HL-60 (cell line): ENCODE results near the gene AGPAT3.

Source experiments
- DNase-seq, 2 experiments: peaks; one replicate each; pipeline ENCODE4 v3.0.0-alpha.2; 2010 to 2020; ENCODE audit warnings: low read depth in 1 of 2, low spot score in 1 of 2
- H3K27ac ChIP-seq: fragments of 250-450 bp; sonication (Bioruptor Pico); replicated peaks from 2 replicates; pipeline ENCODE4 v1.5.1; 2020; ENCODE audit warnings: mild to moderate bottlenecking, moderate library complexity
- H3K27me3 ChIP-seq: fragments of 250-450 bp; sonication (Bioruptor Pico); 2 replicates; pipeline ENCODE4 v1.5.1; 2021; ENCODE audit warnings: mild to moderate bottlenecking, moderate library complexity; ENCODE audit not compliant: insufficient read depth, poor library complexity, severe bottlenecking
- H3K4me3 ChIP-seq: replicated peaks from 2 replicates; pipeline ENCODE4 v1.5.1; 2011; ENCODE audit warnings: mild to moderate bottlenecking, control low read depth, low read length; ENCODE audit not compliant: insufficient read depth
- GABPA ChIP-seq: IDR thresholded peaks from 2 replicates; pipeline ENCODE4 v1.6.1; 2012; ENCODE audit warnings: low read depth
- POLR2AphosphoS5 ChIP-seq: IDR thresholded peaks from 2 replicates; pipeline ENCODE4 v1.6.1; 2012; ENCODE audit warnings: low read depth
- SPI1 ChIP-seq: IDR thresholded peaks from 2 replicates; pipeline ENCODE4 v1.6.1; 2012; ENCODE audit warnings: low read depth, mild to moderate bottlenecking, borderline replicate concordance
- TF ChIP-seq, protein P1 (sequence below): IDR thresholded peaks from 2 replicates; pipeline ENCODE4 v1.6.1; 2012; ENCODE audit warnings: low read depth; ENCODE audit not compliant: insufficient replicate concordance
- TF ChIP-seq, protein P2 (sequence below): IDR thresholded peaks from one replicate; pipeline ENCODE4 v1.5.1; 2011; ENCODE audit warnings: low read length, control low read depth, inconsistent platforms; ENCODE audit not compliant: insufficient read depth

The AGPAT3 gene

DNA sequence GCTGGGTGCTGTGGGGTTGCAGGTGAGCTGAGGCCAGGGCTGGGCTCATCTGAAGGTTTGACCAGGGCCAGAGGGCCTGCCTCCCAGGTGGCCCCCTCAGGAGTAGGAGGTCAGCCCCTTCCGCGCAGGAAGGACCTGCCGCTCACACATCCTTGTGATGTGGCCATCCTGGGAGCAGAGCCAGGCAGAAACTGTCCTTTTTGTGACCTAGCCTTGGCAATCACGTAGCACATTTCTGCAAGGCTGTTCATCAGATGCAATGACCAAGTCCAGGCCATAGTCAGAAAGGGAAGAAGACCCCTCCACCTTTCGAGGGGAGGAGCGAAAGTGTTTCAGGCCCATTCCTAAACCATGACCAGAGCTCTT lies 91.6 kb downstream of the AGPAT3 start:
- no peak for TF ChIP-seq GABPA
- no peak for TF ChIP-seq POLR2AphosphoS5
- TF ChIP-seq, protein P1, sequence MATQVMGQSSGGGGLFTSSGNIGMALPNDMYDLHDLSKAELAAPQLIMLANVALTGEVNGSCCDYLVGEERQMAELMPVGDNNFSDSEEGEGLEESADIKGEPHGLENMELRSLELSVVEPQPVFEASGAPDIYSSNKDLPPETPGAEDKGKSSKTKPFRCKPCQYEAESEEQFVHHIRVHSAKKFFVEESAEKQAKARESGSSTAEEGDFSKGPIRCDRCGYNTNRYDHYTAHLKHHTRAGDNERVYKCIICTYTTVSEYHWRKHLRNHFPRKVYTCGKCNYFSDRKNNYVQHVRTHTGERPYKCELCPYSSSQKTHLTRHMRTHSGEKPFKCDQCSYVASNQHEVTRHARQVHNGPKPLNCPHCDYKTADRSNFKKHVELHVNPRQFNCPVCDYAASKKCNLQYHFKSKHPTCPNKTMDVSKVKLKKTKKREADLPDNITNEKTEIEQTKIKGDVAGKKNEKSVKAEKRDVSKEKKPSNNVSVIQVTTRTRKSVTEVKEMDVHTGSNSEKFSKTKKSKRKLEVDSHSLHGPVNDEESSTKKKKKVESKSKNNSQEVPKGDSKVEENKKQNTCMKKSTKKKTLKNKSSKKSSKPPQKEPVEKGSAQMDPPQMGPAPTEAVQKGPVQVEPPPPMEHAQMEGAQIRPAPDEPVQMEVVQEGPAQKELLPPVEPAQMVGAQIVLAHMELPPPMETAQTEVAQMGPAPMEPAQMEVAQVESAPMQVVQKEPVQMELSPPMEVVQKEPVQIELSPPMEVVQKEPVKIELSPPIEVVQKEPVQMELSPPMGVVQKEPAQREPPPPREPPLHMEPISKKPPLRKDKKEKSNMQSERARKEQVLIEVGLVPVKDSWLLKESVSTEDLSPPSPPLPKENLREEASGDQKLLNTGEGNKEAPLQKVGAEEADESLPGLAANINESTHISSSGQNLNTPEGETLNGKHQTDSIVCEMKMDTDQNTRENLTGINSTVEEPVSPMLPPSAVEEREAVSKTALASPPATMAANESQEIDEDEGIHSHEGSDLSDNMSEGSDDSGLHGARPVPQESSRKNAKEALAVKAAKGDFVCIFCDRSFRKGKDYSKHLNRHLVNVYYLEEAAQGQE, result no peak
- TF ChIP-seq SPI1, result no peak
- TF ChIP-seq, protein P2, sequence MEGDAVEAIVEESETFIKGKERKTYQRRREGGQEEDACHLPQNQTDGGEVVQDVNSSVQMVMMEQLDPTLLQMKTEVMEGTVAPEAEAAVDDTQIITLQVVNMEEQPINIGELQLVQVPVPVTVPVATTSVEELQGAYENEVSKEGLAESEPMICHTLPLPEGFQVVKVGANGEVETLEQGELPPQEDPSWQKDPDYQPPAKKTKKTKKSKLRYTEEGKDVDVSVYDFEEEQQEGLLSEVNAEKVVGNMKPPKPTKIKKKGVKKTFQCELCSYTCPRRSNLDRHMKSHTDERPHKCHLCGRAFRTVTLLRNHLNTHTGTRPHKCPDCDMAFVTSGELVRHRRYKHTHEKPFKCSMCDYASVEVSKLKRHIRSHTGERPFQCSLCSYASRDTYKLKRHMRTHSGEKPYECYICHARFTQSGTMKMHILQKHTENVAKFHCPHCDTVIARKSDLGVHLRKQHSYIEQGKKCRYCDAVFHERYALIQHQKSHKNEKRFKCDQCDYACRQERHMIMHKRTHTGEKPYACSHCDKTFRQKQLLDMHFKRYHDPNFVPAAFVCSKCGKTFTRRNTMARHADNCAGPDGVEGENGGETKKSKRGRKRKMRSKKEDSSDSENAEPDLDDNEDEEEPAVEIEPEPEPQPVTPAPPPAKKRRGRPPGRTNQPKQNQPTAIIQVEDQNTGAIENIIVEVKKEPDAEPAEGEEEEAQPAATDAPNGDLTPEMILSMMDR, result no peak
- Histone ChIP-seq H3K4me3 (no peak overlapping the region), H3K27me3 (no peaks in the 10 kb centered on the region), H3K27ac (no peak overlapping the region)
- no peak for DNase-seq

DNA sequence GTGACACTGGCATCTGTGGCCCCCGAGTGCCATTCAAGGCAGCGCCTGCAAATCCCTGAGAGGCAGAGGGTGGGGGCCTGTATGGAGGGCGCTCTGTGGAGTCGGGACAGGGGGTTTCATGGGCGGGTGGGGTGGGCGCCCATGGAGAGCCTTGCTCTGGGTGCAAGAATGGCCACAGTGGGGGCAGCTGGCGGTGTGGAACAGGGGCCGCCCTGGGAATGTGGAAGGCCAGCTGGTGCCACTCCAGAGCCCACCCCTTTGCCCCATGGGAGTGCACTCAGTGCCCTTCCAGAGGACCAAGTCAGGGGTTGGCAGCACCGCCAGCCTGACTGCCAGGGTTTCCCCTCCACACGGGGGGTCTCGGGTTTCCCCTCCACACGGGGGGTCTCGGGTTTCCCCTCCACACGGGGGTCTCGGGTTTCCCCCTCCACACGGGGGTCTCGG lies 92.1 kb downstream of the AGPAT3 start:
- DNase-seq, result no peak
- Histone ChIP-seq H3K27me3 (no peaks in the 10 kb centered on the region), H3K27ac (no peak overlapping the region), H3K4me3 (no peak overlapping the region)
- no peak for TF ChIP-seq POLR2AphosphoS5
- TF ChIP-seq, protein P1, result no peak
- TF ChIP-seq, protein P2, result no peak
- no peak for TF ChIP-seq SPI1

DNA sequence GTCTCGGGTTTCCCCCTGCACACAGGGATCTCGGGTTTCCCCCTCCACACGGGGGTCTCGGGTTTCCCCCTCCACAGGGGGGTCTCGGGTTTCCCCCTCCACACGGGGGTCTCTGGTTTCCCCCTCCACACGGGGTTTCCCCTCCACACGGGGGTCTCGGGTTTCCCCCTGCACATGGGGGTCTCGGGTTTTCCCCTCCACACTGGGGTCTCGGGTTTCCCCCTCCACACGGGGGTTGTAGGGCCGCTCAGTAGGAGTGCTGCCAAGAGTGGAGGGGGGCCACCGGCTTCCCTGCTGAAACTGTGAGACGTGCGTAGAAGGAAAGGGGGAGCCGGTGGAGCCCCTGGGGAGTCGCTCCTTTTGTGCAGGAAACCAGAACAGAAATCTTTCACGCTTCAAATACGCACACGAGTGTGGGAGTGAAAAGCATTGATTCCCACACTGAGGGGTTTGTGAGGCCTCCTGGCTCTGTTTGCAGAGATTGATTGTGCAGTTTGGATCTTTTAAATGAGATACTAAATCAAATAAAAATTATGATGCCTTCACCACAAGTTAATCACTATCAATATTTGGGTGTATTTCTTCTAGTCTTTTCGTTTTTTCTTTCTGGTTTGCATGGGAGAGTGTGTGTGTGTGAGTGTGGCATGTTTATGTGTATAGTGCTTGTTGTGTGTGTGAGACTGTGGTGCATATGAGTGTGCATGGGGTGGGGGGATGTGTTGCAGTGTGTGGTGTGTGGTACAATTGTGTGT lies 92.8 kb downstream of the AGPAT3 start:
- no peaks in the 10 kb centered on the region for H3K27me3 ChIP-seq
- DNase-seq, result no peak
- no peak overlapping the region for H3K27ac ChIP-seq
- no peak overlapping the region for H3K4me3 ChIP-seq
- TF ChIP-seq, protein P1, result no peak
- no peak for TF ChIP-seq GABPA
- TF ChIP-seq, protein P2, result no peak
- TF ChIP-seq SPI1, result no peak
- no peak for TF ChIP-seq POLR2AphosphoS5
